ENCODE data around the gene PRKCB.

Gene PRKCB

DNA sequence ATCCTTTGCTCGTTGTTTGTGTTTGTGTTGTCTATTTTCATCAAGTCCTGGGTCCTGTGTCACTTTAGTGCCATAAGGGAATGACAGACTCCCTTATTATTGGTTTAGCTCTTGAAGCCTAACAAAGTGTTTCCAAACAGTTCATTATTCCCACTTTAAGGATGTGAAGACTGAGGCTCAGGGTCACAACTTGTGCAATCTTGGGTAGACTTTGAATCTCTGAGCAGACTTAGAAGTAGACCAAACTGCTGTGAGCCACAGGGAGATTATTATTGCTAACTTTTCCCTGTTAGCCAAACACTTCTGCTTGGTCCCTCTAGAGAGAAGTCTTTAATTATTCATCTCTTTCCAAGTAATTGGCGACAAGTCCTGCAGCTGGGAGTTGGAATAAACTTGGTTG, 31.8 kb downstream of the PRKCB start:
- no peak for DNase-seq

DNA sequence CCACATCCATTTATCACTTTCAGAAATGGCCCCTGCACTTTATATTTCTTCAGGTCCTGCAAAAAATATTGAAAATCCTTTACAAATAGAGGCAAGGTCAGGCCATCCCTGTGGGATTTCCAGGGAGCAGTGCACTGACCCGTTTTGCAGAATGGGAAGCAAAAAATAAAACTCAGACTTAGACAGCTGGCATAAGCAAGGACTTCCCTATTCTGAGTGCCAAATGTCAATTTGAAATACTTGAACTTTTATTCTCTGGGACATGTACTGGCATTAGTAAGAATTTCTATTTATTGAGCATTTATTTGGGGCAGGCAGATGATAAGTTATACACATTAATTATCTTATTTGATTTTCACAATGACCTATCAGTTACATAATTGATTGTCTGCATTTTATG, 32.4 kb downstream of the PRKCB start:
- DNase-seq = no peak

DNA sequence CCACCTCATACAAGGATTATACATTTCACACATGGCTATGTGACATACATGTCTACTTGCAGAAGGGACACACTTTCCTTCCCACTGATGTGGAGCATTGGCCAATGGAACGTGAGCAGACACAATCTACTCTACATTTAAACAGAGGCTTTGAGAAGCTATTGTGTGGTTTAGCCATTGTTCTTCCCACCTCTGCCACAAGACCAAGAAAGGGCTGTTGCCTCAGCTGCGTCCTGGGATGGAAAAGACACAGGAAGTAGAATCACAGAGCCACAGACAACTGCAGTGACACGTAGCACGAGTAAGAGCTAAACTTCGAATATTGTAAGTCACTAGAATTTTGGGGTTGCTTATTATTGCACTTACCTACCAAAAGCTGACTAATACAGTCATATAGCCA, 33.3 kb downstream of the PRKCB start:
- peak in 1 of 2 donors; percentile 8 for DNase-seq

DNA sequence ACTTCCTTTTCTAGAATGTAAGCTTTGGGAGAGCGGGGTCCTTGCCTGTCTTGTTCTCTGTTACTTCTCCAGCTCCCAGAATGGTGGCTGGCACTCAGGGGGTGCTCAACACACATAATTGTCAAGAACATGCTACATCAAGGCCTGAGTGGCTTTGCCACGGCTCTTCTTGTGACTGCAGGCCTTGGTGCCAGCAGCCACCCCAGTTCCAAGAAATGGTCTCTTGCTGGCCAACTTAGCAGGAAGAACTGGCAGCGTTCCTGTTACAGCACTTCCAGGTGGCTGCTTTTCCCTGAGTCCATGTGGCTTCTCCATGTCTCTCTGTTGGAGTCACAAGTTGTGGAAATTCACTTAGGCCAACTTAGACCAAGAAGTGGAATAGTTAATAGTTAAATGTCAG, 36.1 kb downstream of the PRKCB start:
- DNase-seq = no peak

DNA sequence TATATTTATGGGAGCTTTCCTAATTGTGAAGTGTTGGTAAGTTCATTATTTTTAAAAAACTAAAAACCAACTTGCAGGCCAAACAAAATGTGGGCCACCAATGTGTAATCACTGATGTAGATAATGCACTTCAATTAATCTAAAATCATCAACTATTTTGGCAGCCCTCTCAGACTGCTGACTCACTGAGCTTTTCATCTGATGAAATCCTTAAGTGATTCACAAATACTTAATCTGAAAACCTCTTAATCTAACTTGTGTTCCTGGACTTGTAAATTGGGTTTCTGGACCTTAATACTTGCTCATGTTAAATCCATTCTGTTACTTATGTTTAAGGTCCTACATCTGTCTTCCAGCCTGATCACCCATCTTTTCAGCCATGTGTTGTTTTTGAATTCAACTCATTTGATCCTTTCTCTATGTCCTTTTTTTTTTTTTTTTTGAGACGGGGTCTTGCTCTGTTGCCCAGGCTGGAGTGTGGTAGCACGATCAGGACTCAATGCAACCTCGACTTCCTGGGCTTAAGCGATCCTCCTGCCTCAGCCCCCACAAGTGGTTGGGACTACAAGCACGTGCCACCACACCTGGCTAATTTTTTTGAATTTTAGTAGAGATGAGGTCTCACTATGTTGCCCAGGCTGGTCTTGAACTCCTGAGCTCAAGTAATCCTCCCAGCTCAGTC, 39.0 kb downstream of the PRKCB start:
- no peak for DNase-seq

DNA sequence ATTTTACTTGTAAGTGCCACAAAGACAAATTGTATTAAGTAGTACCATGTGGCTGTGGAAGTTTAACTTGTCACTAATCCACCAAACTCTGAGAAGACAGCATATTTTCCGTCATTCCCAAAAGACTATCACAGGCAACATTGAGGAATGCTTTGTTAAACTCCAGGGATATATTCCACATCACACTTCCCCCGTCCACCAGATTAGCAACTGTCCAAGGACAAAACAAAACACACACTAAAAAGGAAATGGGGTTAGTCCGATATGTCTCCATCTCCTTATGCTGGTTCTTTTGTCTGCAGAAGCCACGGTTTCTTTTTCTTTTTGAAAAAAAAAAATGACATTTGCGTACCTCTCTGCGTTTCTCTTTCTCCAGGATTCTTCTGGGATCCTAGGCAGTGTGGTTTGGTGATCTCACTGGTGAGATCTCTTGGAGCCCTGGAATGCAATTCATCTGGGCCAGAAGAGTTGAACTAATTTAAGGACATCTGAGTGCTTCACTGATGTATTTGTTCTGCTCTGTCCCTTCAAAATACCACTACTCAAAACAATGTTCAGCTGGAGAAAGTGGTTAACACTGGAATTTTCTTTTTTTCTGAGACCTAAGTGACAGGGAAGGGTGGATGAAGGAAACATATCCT, 40.6 kb downstream of the PRKCB start:
- no peak for DNase-seq

DNA sequence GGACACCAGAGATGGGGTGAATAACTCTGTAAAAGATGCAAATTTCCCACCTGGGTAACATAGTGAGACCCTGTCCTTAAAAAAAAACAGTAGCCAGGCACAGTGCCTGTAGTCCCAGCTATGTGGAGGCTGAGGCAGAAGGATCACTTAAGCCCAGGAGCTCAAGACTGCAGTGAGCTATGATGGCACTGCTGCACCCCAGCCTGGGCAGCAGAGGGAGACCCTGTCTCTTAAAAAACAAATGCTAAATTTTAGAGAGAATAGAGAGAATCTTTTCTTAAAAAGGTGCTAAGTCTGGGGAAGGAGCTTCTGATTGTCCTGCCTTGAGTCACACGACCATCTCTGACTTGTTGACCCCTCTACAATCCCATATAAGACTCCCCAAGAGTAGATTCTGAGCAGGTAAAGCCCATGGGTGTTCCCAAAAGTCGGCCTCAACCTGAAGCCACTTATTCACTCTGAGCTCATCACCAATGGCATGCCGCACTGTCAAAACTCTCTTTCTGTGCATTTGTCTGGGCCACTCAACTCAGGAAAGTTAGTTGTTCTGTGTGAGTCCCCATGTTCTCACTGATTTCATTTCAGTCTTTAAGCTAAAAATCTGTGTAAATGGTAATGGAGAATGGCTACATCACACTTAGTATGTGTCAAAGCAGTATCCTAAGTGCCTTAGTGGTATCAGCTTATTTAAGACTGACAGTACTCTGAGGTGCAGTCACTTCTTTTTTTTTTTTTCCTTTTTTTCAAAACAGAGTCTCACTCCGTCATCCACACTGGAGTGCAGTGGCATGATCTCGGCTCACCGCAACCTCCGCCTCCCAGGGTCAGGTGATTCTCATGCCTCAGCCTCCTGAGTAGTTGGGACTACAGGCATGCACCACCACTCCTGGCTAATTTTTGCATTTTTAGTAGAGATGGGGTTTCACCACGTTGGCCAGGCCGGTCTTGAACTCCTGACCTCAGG, 41.6 kb downstream of the PRKCB start:
- peak in 1 of 2 donors; percentile 17 for DNase-seq

DNA sequence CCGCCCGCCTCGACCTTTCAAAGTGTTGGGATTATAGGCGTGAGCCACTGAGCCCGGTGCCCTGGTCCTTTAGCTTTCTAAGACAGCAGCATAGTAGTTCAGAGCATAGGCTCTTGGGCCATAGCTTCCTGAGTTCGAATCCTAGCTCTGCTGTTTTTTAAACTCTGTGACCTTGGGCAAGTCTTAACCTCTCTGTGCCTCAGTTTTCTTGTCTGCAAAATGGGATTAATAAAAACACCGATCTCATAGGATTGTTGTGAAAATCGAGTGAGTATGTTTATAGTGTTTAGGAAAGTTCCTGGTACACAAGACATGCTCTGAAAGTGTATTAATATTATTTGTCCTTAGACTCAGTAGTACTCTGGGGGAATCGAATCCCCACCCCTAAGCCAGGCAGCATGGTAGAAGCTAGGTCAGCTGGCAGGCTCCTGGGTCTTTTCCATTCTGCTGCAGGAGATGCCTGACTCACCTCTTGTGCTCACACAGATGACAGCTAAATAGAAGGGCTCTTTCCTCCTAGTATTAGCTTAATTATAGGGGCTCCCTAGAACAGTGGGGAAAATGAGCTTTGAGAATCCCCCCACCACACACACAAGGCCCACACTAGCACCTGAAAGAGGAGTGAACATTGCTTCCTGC, 44.1 kb downstream of the PRKCB start:
- DNase-seq = no peak

DNA sequence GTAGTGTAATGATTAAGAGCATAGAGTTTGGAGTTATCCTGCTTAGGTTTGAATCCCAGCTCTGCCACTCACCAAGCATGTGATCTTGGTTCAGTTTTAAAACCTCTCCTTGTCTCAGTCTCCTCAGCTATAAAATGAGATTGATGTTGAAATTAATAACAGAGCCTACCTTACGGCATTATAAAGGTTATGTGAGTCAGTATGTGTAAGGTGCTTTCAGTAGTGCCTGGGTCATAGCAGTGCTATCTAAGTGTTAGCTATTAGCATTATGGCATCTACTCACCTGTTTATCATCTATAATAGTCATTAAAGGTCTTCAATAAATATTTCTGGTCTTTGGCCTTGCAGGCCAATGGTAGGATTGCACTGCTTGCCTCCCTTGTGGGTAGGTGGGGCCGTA, 53.4 kb downstream of the PRKCB start:
- no peak for DNase-seq

DNA sequence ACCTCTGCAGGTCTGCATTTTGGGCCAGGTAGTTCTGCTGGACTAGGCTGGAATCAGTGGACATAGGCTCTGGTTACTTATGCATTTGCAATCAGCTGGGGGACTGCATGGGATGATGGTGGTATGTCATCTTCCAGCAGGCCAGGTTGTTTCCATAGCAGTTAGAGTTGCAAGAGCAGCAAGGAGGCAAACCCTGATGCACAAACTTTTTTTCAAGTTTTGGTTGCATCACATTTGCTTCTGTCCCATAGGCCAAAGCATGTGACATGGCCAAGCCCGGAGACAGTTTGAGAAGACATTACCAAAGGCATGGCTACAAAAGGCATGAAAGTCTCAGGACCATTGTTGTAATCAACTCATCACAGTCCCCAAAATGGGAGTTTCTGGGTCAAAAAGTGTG, 58.2 kb downstream of the PRKCB start:
- DNase-seq = no peak

DNA sequence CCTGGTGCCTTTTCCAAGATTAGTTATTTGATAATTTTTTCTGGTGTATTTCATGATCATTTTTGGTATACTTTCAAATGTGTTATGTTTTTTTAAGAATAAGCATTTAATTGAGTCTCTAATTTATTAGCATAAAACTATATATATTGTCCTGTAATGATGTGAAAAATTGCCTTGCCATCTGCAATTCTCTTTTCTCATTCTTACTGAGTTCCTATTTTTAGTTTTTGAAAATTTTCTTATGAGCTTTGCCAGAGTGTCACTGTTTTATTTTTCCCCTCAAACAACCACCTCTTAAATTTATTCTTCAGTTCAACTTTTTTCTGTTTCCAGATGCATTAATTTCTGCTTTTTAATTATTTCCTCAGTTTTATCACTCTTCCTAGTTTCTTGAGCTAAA, 59.3 kb downstream of the PRKCB start:
- no peak for DNase-seq

DNA sequence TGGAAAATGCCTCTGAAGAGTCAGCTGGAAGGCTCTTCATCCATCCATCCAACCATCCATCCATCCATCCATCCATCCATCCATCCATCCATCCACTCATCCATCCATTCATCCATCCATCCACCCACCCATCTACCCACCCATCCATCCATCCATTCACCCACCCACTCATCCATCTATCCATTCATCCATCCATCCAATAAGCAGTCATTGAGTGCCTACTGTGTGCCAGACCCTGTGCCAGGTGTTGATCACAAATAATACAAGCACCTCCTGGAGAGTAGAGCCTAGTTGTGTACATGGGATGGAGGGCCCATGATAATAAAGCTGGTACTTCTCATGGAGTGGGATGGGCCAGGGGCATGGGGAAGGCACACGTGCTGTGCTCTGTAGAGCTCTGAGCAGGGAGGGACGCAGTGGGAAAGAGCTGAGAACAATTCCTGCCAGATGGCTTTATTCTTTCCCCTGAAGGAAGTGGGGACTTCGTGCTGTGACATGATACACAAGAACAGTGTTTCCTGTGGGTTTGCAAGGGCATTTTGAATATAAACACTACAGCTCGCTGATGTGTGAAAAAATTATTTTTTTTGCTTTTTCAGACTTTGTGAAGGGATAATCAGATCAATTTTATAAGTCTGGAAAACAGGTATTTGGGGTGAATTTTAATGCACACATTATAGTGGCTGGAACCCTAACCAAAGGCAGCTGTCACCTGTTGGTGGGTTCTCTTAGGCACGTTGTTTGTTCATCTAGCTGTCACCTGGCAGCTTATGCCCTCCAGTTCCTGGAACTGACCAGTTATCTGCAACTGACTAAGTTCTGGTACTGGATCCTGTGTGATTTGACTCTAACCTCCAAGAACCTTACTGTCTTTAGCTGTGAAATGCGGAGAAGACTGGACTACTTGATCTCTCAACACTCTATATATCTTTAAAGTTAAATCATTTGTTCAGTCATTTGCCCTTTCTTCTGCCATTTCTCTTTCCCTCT, 61.3 kb downstream of the PRKCB start:
- no peak for DNase-seq

DNA sequence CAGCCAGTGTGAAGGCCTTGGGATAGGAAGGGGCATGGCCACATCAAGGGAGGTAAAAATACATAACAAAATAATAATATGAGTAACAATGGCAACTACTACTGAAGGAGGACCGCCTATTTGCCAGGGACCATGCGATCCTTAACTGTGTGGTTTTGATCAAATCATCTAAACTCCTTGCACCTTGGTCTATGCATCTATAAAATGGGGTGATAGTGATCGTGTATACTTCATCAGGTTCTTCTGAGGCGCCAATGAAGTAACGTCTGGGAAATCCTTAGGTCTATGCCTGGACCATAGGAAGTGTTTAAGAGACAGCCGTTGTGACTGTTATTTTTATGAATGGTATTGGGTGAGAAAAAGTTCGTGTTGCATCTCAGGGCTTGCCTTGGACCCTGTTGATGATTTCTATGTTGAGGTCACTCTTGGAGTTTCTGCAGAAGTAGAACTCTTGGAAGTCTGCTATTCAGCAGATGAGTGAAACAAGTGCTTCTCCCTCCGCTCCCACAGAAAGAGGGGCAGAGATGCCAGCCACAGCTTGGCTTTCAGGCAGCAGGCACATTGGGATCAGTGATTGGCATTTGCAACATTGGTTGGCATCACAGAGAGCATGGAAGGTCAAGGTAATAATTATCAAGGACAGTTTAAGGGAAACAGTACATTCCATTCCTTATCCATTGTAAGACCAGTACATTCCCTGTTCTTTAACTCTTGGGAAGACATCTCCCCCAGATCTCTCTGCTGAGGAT, 63.1 kb downstream of the PRKCB start:
- no peak for DNase-seq

DNA sequence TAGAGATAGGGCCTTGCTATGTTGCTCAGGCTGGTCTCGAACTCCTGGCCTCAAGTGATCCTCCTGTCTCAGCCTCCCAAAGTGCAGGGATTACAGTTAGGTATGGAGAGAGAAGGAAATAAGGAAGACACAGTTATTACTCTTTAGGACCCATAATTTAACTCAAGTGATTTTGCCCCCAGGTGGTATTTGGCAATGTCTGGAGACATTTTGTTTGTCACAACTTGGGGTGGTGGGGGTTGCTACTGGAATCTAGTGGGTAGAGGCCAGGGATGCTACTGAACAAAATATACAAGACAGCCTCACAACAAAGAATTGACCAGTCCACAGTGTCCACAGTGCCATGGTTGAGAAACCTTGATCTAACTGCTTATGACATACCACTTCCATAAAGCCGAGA, 64.1 kb downstream of the PRKCB start:
- no peak for DNase-seq

DNA sequence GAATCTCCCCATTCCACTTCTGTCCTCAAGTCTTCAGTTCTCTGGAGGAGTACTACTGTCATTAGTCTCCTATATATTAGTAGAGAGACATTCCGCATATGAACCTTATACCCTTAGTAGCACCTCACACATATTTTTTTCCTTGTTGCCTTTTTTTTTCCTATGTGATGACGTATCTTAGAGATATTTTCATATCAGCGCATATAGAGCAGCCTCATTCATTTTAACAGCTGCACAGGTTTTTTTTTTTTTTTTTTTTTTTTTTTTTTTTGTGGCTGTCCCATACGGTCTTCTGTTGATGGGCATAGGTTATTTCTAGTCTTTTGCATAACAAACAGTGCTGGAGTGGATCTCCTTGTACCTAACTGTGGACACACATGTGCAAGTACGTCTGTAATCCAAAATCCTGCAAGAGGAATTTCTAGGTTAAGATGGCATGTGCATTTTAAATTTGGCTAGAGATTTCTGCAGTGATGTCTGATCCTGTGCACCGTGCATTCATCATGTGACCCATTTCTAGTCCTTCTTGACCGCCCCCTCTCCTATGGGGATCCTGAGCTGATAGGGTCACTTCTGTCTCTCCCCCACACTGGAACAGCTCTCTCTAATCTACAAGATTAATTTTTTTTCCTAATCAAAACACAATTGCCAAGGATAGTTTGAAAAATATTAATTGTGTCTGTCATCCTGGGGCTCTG, 64.8 kb downstream of the PRKCB start:
- DNase-seq = no peak

DNA sequence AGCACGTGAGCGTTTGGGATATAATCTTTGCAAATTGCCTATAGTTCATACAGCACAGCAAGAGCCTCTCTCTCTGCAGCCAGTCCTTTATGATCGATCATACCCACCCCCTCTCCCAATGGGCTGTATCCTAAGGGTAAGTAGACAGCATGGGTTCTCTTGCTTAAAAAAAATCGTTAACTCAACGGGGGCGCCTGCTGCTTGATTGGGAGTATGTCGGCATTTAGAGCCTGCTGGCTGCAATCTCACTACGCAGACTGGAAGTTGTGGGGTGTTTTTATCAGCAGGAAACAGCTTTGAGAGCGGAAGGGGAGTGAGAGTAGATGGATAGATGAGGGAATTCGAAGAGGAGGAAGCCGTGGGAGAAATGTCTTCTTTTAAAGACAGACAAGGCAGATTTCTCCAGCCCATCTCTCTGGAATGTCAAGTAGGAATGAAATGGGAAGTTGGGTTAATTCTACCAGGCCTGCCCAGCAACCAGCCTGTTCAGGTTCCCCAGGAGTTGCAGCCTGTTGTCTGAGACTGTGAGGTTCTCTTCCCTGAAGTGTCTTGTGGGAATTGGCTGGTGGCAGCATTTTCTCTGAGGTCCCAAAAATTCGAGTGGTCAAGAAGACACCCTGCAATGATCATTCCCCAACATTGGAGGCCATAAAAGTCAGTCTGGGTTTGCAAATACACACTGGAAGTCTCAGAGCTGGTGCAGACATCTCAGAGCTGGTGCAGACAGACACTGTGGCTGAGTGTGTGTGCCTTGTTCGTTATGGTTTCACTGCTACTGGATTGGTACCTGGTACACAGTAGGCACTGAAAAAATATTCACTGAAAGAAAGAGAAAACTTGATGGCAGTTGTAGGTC, 65.6 kb downstream of the PRKCB start:
- DNase-seq = no peak

DNA sequence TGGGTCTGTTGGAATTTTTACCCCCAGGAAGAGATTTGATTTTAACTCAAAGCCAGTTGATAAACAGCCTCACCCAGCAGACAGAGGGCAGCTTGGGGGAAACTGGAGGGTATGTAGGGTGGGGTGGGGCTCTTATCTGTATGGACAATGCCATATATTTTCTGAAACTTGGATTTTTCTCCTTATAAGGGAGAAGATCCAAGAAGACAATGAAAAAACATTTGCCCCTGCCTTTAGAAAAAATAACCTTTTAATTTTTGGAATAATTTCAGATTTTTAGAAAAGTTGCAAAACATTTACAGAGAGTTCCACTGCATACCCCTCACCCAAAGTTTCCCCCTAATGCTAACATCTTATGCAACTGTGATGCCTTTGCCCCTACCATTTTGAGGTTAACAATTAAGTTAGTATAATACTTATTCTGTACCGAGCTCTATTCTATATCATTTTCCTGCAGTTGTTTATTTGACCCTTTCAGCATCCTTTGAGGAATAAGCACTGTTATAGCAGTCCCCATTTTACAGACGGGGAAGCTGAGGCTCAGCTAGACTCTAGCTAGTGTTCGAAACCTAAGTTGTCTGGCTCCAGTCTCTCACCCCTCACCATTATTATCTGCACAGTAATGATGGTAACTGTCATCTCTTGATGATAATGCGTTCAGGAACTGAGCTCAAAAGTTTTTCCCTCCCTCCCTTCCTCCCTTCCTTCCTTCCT, 66.4 kb downstream of the PRKCB start:
- no peak for DNase-seq

DNA sequence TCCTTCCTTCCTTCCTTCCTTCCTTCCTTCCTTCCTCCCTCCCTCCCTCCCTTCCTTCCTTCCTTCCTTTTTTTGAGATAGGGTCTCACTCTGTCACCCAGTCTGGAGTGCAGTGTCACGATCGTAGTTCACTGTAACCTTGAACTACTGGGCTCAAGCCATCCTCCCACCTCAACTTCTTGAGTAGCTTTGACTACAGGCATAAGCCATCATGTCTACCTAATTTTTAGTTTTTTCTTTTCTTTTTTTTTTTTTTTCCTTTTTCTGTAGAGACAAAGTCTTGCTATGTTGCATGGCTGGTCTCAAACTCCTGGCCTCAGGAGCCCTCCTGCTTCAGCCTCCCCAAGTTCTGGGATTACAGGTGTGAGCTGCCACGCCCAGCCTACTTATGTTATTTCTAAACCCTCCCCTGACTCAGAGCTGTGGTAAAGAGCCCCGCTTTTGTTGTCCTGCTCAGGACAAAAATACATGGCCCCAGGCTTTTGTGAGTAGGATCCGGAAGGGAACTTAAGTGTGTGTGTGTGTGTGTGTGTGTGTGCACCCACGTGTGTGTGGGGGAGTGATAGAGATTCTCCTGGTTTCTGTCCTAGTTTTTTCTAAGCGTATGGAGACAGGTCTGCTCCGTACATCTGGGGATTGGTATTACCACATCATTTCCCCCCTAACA, 67.1 kb downstream of the PRKCB start:
- no peak for DNase-seq
